ENCODE data around the gene LRRFIP2.

The LRRFIP2 gene

DNA sequence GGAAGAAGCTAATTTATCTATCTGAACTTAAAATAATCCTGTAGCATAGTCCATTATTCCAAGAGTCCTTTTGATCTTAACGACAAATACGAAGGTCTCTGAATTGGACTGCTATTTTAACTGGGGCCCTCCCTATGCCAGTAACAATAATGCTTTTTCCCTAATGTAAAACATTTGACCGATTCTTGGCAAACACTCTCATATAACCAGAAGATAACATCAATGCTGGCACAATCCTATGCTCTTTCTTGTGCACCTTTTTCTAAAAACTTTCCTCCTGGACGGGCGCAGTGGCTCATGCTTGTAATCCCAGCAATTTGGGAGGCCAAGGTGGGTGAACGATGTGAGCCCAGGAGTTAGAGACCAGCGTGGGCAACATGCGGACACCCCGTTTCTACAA lies 3.9 kb downstream of the LRRFIP2 start:
- no peak for TF ChIP-seq SP1 (IDR thresholded peaks at IDR 0.05)
- no peak for TF ChIP-seq HDGF (IDR thresholded peaks at IDR 0.05; ENCODE audit: borderline replicate concordance)
- TF ChIP-seq FOXK2 (IDR thresholded peaks at IDR 0.05) = no peak
- no peak for TF ChIP-seq SUZ12 (IDR thresholded peaks at IDR 0.05)
- no peak for DNase-seq (ENCODE audit: extremely low spot score)
- POLR2A ChIA-PET = no interaction called here
- CTCF ChIA-PET = interaction anchor here (0.7 kb wide), 1 partner anchor 1542 kb away, joined by 3 read pairs; no protein-coding TSS in a partner anchor

DNA sequence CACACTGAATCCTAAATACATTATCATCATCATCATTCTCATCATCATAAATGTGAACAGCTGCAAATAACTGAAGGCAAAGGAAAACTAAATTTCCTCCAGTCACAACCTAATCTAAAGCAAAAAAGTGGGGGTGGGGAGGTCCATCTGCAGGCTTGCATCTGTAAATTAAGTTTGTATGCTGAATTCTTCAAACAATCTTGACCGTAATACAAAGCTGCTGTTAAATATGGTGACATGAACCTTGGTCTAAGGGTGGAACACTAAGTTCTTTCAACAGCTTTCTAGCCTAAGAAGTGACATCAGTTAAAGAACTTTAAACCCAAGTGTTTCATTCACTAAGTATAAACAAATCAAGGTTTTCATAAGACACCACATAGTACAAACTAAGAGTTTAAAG lies 4.3 kb downstream of the LRRFIP2 start:
- POLR2A ChIA-PET = no interaction called here
- TF ChIP-seq CTBP1 (IDR thresholded peaks at IDR 0.05; ENCODE audit: borderline replicate concordance) = no peak
- no peak for TF ChIP-seq L3MBTL2 (conservative IDR thresholded peaks at IDR 0.05)
- no peak for TF ChIP-seq ELF4 (IDR thresholded peaks at IDR 0.05)
- TF ChIP-seq HDGF (IDR thresholded peaks at IDR 0.05; ENCODE audit: borderline replicate concordance) = no peak
- CTCF ChIA-PET = interaction anchor here (0.7 kb wide), 1 partner anchor 1543 kb away, joined by 3 read pairs; no protein-coding TSS in a partner anchor
- no peak for DNase-seq (ENCODE audit: extremely low spot score)

DNA sequence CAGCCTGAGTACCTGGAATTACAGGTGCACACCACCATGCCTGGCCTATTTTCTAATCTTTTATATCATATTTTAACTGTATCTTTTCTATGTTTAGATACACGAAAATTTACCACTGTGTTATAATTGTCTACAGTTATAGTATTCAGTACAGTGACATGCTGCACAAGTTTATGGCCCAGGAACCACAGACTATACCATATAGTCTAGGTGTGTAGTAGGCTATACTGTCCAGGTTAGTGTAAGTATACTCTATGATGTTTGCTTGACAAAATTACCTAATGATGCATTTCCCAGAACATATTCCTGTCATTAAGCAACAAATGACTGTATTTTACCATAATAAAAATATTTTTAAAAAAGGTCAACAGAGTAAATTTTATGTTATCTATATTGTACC lies 5.5 kb downstream of the LRRFIP2 start:
- DNase-seq (ENCODE audit: extremely low spot score) = no peak
- no peak for TF ChIP-seq NFRKB (IDR thresholded peaks at IDR 0.05)
- no peak for TF ChIP-seq TARDBP (IDR thresholded peaks at IDR 0.05)
- TF ChIP-seq CTBP1 (IDR thresholded peaks at IDR 0.05; ENCODE audit: borderline replicate concordance) = no peak
- no peak for TF ChIP-seq LEF1 (IDR thresholded peaks at IDR 0.05; ENCODE audit: borderline replicate concordance)
- no peak for TF ChIP-seq ELF4 (IDR thresholded peaks at IDR 0.05)
- no peak for TF ChIP-seq FOXM1 (IDR thresholded peaks at IDR 0.05; ENCODE audit: borderline replicate concordance)
- TF ChIP-seq HDGF (IDR thresholded peaks at IDR 0.05; ENCODE audit: borderline replicate concordance) = no peak
- TF ChIP-seq BHLHE40 (IDR thresholded peaks at IDR 0.05; ENCODE audit: borderline replicate concordance) = no peak
- no peak for TF ChIP-seq ARNT (IDR thresholded peaks at IDR 0.05)
- no peak for TF ChIP-seq ZNF384 (IDR thresholded peaks at IDR 0.05)
- no peak for TF ChIP-seq L3MBTL2 (conservative IDR thresholded peaks at IDR 0.05)
- ChIA-PET CTCF (no interaction called here), POLR2A (no interaction called here)

DNA sequence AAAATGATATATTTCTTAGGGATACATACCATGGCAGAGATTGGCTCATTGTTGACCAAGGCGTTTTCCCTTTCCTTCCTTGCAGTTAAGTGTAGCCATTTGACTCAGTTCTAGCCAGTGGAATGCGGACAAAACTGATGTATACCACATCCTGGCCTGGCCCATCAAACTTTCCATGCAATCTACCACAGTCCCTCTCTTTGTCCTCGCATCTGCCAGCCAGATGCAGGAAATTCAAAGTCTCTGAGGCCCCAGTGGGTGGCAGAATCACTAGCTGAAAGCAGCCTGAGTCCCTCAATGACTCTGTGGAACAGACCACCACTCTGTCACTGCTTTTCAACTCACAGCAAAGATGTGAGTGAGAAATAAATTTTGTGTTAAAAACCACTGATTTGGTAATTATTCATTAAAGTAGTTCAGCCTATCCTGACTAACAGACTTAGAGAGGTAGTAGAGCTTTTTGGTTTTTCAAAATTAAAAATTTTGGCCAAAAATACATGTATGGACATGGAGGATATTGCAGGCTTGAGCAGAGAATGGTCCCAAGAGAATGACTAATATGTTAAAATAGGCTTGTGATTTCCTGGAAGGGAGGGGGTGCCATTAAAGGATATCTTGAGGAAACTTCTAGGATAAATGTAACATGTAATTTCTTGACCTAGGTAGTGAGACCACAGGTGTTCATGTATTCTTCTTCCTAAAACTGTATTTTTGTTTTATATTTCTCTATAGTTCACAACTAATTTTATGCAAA lies 10.9 kb downstream of the LRRFIP2 start:
- no peak for TF ChIP-seq SUZ12 (IDR thresholded peaks at IDR 0.05)
- no peak for TF ChIP-seq NFRKB (IDR thresholded peaks at IDR 0.05)
- no peak for TF ChIP-seq FOXA1 (IDR thresholded peaks at IDR 0.05)
- TF ChIP-seq, protein P1, sequence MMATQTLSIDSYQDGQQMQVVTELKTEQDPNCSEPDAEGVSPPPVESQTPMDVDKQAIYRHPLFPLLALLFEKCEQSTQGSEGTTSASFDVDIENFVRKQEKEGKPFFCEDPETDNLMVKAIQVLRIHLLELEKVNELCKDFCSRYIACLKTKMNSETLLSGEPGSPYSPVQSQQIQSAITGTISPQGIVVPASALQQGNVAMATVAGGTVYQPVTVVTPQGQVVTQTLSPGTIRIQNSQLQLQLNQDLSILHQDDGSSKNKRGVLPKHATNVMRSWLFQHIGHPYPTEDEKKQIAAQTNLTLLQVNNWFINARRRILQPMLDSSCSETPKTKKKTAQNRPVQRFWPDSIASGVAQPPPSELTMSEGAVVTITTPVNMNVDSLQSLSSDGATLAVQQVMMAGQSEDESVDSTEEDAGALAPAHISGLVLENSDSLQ (IDR thresholded peaks at IDR 0.05) = no peak
- TF ChIP-seq TARDBP (IDR thresholded peaks at IDR 0.05) = no peak
- no peak for TF ChIP-seq SP1 (IDR thresholded peaks at IDR 0.05)
- no peak for TF ChIP-seq ARNT (IDR thresholded peaks at IDR 0.05)
- no peak for TF ChIP-seq FOXK2 (IDR thresholded peaks at IDR 0.05)
- no peak for TF ChIP-seq FOXM1 (IDR thresholded peaks at IDR 0.05; ENCODE audit: borderline replicate concordance)
- no peak for TF ChIP-seq L3MBTL2 (conservative IDR thresholded peaks at IDR 0.05)
- TF ChIP-seq LEF1 (IDR thresholded peaks at IDR 0.05; ENCODE audit: borderline replicate concordance) = no peak
- no peak for TF ChIP-seq BHLHE40 (IDR thresholded peaks at IDR 0.05; ENCODE audit: borderline replicate concordance)
- no peak for TF ChIP-seq ZNF384 (IDR thresholded peaks at IDR 0.05)
- TF ChIP-seq CTBP1 (IDR thresholded peaks at IDR 0.05; ENCODE audit: borderline replicate concordance) = no peak
- no peak for TF ChIP-seq ELF4 (IDR thresholded peaks at IDR 0.05)
- no peak for TF ChIP-seq HDGF (IDR thresholded peaks at IDR 0.05; ENCODE audit: borderline replicate concordance)
- ChIA-PET CTCF (no interaction called here), POLR2A (no interaction called here)
- DNase-seq (ENCODE audit: extremely low spot score) = no peak

DNA sequence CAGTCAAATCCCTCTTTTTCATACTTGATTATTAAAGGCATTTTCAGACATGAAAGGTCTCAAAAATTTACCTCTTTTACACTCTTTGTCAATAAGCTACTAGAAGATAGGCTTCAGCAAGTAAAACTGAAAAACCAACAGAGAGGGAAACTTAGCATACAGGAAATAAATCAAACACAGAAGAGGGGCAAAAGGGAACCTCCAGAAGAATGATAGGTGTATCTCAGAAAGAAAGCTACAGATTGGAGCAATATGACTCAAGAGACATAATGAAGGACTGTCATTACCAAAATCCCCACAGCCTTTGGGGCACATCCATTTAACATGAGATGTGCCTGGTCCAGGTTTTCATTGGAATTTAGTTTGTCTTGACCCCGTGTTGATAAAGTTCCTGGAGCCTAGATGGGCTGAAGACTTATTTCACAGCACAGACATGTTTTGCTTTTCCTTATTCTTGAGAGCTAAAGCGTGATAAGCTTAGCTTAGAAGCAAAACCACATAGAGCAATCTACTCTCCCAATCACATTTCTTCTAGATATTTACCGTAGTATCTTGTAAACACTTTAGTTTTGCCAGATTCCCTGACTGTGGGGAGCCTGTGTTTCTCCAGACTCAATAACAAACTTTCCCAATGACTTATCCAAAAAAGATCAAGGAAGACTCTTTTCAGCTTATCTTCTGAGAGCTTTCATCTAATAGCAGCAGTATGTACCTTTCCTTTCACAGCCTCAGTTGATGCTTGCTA lies 11.7 kb downstream of the LRRFIP2 start:
- POLR2A ChIA-PET = no interaction called here
- TF ChIP-seq ELF4 (IDR thresholded peaks at IDR 0.05) = no peak
- TF ChIP-seq, protein P1 (IDR thresholded peaks at IDR 0.05) = no peak
- no peak for TF ChIP-seq BHLHE40 (IDR thresholded peaks at IDR 0.05; ENCODE audit: borderline replicate concordance)
- no peak for TF ChIP-seq SP1 (IDR thresholded peaks at IDR 0.05)
- TF ChIP-seq L3MBTL2 (conservative IDR thresholded peaks at IDR 0.05) = no peak
- TF ChIP-seq ZNF384 (IDR thresholded peaks at IDR 0.05) = no peak
- TF ChIP-seq FOXM1 (IDR thresholded peaks at IDR 0.05; ENCODE audit: borderline replicate concordance) = no peak
- TF ChIP-seq TARDBP (IDR thresholded peaks at IDR 0.05) = no peak
- no peak for DNase-seq (ENCODE audit: extremely low spot score)
- CTCF ChIA-PET = no interaction called here

DNA sequence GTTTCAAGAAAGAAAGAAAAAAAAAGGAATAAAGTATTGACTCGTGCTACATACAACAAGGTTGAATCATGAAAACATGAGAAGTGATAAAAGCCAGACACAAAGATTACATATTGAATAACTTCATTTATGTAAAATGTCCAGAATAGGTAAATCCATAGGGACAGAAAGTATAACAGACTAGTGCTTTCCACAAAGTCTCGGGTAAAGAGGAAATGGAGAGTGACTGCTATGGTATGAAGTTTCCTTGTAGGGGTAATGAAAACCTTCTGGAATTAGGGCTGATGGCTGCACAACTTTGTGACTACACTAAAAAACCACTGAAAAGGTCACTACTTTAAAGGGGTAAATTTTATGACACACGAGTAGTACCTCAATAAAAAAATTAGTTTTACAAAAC lies 13.0 kb downstream of the LRRFIP2 start:
- ChIA-PET POLR2A (no interaction called here), CTCF (no interaction called here)
- no peak for DNase-seq (ENCODE audit: extremely low spot score)
- no peak for TF ChIP-seq ELF4 (IDR thresholded peaks at IDR 0.05)
- no peak for TF ChIP-seq CTBP1 (IDR thresholded peaks at IDR 0.05; ENCODE audit: borderline replicate concordance)
- no peak for TF ChIP-seq L3MBTL2 (conservative IDR thresholded peaks at IDR 0.05)
- TF ChIP-seq LEF1 (IDR thresholded peaks at IDR 0.05; ENCODE audit: borderline replicate concordance) = no peak
- no peak for TF ChIP-seq FOXM1 (IDR thresholded peaks at IDR 0.05; ENCODE audit: borderline replicate concordance)
- TF ChIP-seq SP1 (IDR thresholded peaks at IDR 0.05) = no peak
- TF ChIP-seq SUZ12 (IDR thresholded peaks at IDR 0.05) = no peak
- TF ChIP-seq TARDBP (IDR thresholded peaks at IDR 0.05) = no peak
- no peak for TF ChIP-seq ARNT (IDR thresholded peaks at IDR 0.05)
- TF ChIP-seq, protein P1 (IDR thresholded peaks at IDR 0.05) = no peak
- TF ChIP-seq NFRKB (IDR thresholded peaks at IDR 0.05) = no peak
- no peak for TF ChIP-seq ZNF384 (IDR thresholded peaks at IDR 0.05)
- TF ChIP-seq FOXK2 (IDR thresholded peaks at IDR 0.05) = no peak
- no peak for TF ChIP-seq BHLHE40 (IDR thresholded peaks at IDR 0.05; ENCODE audit: borderline replicate concordance)
- no peak for TF ChIP-seq HDGF (IDR thresholded peaks at IDR 0.05; ENCODE audit: borderline replicate concordance)
- TF ChIP-seq FOXA1 (IDR thresholded peaks at IDR 0.05) = no peak
